AG04450 (cell line): ENCODE data around the gene S100A7A. TPM values are rescaled to one million over a fixed set of nuclear protein-coding genes. Genes with fewer than 3 reads are reported as not detected.

Experiments
- CTCF ChIA-PET: fragments of 300-600, 350-600 bp; formaldehyde crosslinking; extraction: SDS; loops from one replicate; lab custom pipeline; 2022; ENCODE audit warnings: antibody characterized with exemption, inconsistent platforms; lab: Charles Lee
- POLR2A ChIA-PET: fragments of 350-600 bp; formaldehyde crosslinking; extraction: SDS; loops from one replicate; lab custom pipeline; 2021; ENCODE audit warnings: antibody characterized with exemption, inconsistent platforms; lab: Yijun Ruan, JAX
- DNase-seq: peaks from one replicate; pipeline ENCODE4 v3.0.0-alpha.2; 2011; ENCODE audit warnings: low read depth, low spot score
- H3K27ac ChIP-seq: one replicate; pipeline ENCODE4 v1.5.1; 2012; ENCODE audit warnings: low read depth, low read length, control low read depth
- H3K27me3 ChIP-seq: one replicate; pipeline ENCODE4 v1.6.0; 2012; ENCODE audit warnings: low read length; ENCODE audit not compliant: control insufficient read depth, insufficient read depth
- H3K4me3 ChIP-seq: 2 replicates; pipeline ENCODE4 v1.5.1; 2011; ENCODE audit warnings: mild to moderate bottlenecking, low read depth, low read length, control low read depth
- H3K9me3 ChIP-seq: 2 replicates; pipeline ENCODE4 v1.5.1; 2012; ENCODE audit warnings: low read length; ENCODE audit not compliant: control insufficient read depth, insufficient read depth
- CTCF ChIP-seq: IDR thresholded peaks from 2 replicates; pipeline ENCODE4 v1.5.1; 2011; ENCODE audit warnings: low read depth, low read length, control low read depth, inconsistent platforms
- polyA minus RNA-seq: library from RNA; depleted of rRNA, polyadenylated mRNA; stranded (reverse); fragments of >200 nt; gene quantifications from 2 replicates; pipeline ENCODE4 v1.2.3, GENCODE V29; 2011; rRNA and poly(A)+ RNA removed
- polyA plus RNA-seq: library from polyadenylated mRNA; depleted of rRNA; stranded (reverse); fragments of >200 nt; gene quantifications from 2 replicates; pipeline ENCODE4 v1.2.3, GENCODE V29; 2011; rRNA removed

The S100A7A gene
- polyA plus RNA-seq (not detected in 2 replicates), polyA minus RNA-seq (0.09 TPM in 1 of 2 replicates, not detected in the other)

GRCh38 chr1:153415850-153416570 is at the start of gene S100A7A:
TSS of gene S100A7A (plus strand) at chr1:153416520. CDS start at chr1:153418083, 1,563 bp downstream.
- ChIA-PET POLR2A (no interaction called here), CTCF (no interaction called here)
- no peak within 1 kb of the TSS for H3K27ac ChIP-seq
- no peak within 1 kb of the TSS for H3K4me3 ChIP-seq
- H3K9me3 ChIP-seq, result no peaks in the 10 kb centered on the region
- no peaks in the 10 kb centered on the region for H3K27me3 ChIP-seq
- DNase-seq, result no peak
- TF ChIP-seq CTCF, result no peak

GRCh38 chr1:153367090-153367489 is 49.2 kb upstream of the S100A7A start:
- H3K27ac ChIP-seq, result no peak overlapping the region
- no peak for DNase-seq
- H3K4me3 ChIP-seq, result no peak overlapping the region
- POLR2A ChIA-PET, result no interaction called here
- H3K27me3 ChIP-seq, result peaks cover 5% of the 10 kb centered on the region
- no peak for TF ChIP-seq CTCF
- CTCF ChIA-PET, result no interaction called here
- H3K9me3 ChIP-seq, result no peaks in the 10 kb centered on the region

GRCh38 chr1:153368495-153368894 is 47.8 kb upstream of the S100A7A start:
- peaks cover 5% of the 10 kb centered on the region for H3K27me3 ChIP-seq
- TF ChIP-seq CTCF, result no peak
- no peak overlapping the region for H3K27ac ChIP-seq
- ChIA-PET POLR2A (no interaction called here), CTCF (interaction anchor here (1.1 kb wide), 1 partner anchor 127 kb away, joined by 3 read pairs; no protein-coding TSS in a partner anchor)
- no peak for DNase-seq
- H3K4me3 ChIP-seq, result no peak overlapping the region
- H3K9me3 ChIP-seq, result no peaks in the 10 kb centered on the region

GRCh38 chr1:153370146-153370545 is 46.2 kb upstream of the S100A7A start:
- no peak for TF ChIP-seq CTCF
- ChIA-PET CTCF (no interaction called here), POLR2A (no interaction called here)
- H3K9me3 ChIP-seq, result no peaks in the 10 kb centered on the region
- no peak for DNase-seq
- no peak overlapping the region for H3K4me3 ChIP-seq
- peaks cover 2% of the 10 kb centered on the region for H3K27me3 ChIP-seq
- H3K27ac ChIP-seq, result no peak overlapping the region

- H3K27me3 ChIP-seq, result no peaks in the 10 kb centered on the region
- H3K27ac ChIP-seq, result no peak overlapping the region
- ChIA-PET CTCF (no interaction called here), POLR2A (no interaction called here)
- H3K4me3 ChIP-seq, result no peak overlapping the region
- TF ChIP-seq CTCF, result no peak
- no peaks in the 10 kb centered on the region for H3K9me3 ChIP-seq
- no peak for DNase-seq
Measured at GRCh38 chr1:153371231-153371630, 45.1 kb upstream of the S100A7A start.
